KMS-11 (cell line): ENCODE results near the gene ANKRD33B.

Experiments
- H2AFZ ChIP-seq: fragments of 200-600 bp; sonication (generic); 2 replicates; pipeline ENCODE4 v1.6.1; 2016; ENCODE audit warnings: antibody characterized with exemption, mixed run types, low read depth
- H3K27ac ChIP-seq: fragments of 200-600 bp; sonication (generic); 2 replicates; pipeline ENCODE4 v1.6.1; 2016; ENCODE audit warnings: mild to moderate bottlenecking, mixed run types
- H3K27me3 ChIP-seq: fragments of 200-600 bp; sonication (generic); 2 replicates; pipeline ENCODE4 v1.6.1; 2017; ENCODE audit warnings: mild to moderate bottlenecking, low read depth, mixed run types, moderate library complexity; ENCODE audit not compliant: insufficient read depth
- H3K36me3 ChIP-seq: fragments of 200-600 bp; sonication (generic); 2 replicates; pipeline ENCODE4 v1.6.1; 2017; ENCODE audit warnings: mild to moderate bottlenecking, mixed run types; ENCODE audit not compliant: insufficient read depth
- H3K4me1 ChIP-seq: fragments of 200-600 bp; sonication (generic); 2 replicates; pipeline ENCODE4 v1.6.1; 2016; ENCODE audit warnings: mild to moderate bottlenecking, low read depth, mixed run types; ENCODE audit not compliant: poor library complexity, severe bottlenecking
- H3K4me2 ChIP-seq: fragments of 200-600 bp; sonication (generic); 2 replicates; pipeline ENCODE4 v1.7.0; 2016; ENCODE audit warnings: mild to moderate bottlenecking, mixed run types
- H3K4me3 ChIP-seq: fragments of 200-600 bp; sonication (generic); IDR thresholded peaks from 2 replicates; pipeline ENCODE4 v1.6.1; 2017; ENCODE audit warnings: low read depth, low read length, mixed read lengths; ENCODE audit not compliant: insufficient read depth
- H3K79me2 ChIP-seq: fragments of 200-600 bp; sonication (generic); 2 replicates; pipeline ENCODE4 v1.6.1; 2016; ENCODE audit warnings: low read depth, mixed run types; ENCODE audit not compliant: insufficient read depth
- H3K9ac ChIP-seq: fragments of 200-600 bp; sonication (generic); 2 replicates; pipeline ENCODE4 v1.6.1; 2016; ENCODE audit warnings: mild to moderate bottlenecking, mixed run types
- H4K20me1 ChIP-seq: fragments of 200-600 bp; sonication (generic); 2 replicates; pipeline ENCODE4 v1.6.1; 2016; ENCODE audit warnings: mild to moderate bottlenecking, mixed run types; ENCODE audit not compliant: insufficient read depth
- TF ChIP-seq, protein P1 (sequence below): fragments of 200-600 bp; sonication (generic); conservative IDR thresholded peaks from 2 replicates; pipeline ENCODE4 v1.6.1; 2017; ENCODE audit warnings: low read depth, mild to moderate bottlenecking, antibody characterized with exemption, low read length, moderate library complexity, mixed read lengths

The ANKRD33B gene

DNA sequence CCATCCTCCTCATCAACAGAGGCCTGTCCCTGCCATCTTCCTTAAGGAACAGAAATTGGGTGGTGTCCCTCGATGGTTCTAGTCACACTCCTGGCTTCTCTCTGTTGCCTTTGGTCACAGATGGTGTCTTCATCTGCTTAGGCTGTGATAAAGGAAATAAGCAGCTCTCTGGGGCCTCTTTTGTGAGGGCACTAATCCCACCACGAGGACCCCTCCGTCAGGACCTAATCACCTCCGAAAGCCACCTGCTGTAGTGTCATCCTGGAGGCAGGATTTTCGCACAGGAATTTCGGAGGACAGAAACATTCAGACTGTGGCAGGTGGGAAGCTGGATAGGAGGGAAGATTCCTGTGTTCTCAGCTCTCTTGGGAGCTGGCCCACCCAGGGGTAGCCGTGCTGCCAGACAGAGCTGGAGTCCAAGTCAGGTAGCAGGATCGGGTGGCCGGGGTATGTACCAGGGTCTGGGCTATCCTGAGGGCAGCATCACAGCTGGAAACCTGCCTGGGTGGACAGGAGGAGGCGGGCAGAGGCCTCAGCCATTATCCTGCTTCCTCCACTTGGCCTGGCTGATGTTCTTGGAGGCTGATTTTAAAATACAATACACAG is 59.5 kb downstream of the ANKRD33B start:
- Histone ChIP-seq H3K79me2 (no peaks in the 10 kb centered on the region), H3K27ac (no peak overlapping the region), H3K36me3 (no peaks in the 10 kb centered on the region), H3K27me3 (no peaks in the 10 kb centered on the region), H3K4me3 (no peak overlapping the region), H4K20me1 (no peaks in the 10 kb centered on the region), H3K9ac (no peak overlapping the region), H3K4me1 (peaks cover 19% of the 10 kb centered on the region), H3K4me2 (no peak overlapping the region), H2AFZ (no peak overlapping the region)
- TF ChIP-seq, protein P1, sequence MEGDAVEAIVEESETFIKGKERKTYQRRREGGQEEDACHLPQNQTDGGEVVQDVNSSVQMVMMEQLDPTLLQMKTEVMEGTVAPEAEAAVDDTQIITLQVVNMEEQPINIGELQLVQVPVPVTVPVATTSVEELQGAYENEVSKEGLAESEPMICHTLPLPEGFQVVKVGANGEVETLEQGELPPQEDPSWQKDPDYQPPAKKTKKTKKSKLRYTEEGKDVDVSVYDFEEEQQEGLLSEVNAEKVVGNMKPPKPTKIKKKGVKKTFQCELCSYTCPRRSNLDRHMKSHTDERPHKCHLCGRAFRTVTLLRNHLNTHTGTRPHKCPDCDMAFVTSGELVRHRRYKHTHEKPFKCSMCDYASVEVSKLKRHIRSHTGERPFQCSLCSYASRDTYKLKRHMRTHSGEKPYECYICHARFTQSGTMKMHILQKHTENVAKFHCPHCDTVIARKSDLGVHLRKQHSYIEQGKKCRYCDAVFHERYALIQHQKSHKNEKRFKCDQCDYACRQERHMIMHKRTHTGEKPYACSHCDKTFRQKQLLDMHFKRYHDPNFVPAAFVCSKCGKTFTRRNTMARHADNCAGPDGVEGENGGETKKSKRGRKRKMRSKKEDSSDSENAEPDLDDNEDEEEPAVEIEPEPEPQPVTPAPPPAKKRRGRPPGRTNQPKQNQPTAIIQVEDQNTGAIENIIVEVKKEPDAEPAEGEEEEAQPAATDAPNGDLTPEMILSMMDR: no peak

DNA sequence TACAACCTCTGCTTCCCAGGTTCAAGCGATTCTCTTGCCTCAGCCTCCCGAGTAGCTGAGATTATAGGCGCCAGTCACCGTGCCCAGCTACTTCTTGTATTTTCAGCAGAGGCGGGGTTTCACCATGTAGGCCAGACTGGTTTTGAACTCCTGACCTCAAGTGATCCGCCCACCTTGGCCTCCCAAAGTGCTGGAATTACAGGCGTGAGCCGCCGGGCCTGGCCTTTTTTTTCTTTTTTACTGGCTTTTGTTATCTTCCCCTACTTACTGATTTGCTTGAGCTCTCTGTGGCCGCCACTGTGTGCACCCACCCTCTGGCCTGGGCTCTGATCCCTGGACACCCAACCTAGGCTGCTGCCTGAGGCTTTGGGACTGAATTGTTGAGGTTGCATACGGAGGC is 60.3 kb downstream of the ANKRD33B start:
- Histone ChIP-seq H3K4me3 (no peak overlapping the region), H4K20me1 (no peaks in the 10 kb centered on the region), H3K4me2 (no peak overlapping the region), H3K4me1 (peaks cover 19% of the 10 kb centered on the region), H3K27ac (no peak overlapping the region), H2AFZ (no peak overlapping the region), H3K36me3 (no peaks in the 10 kb centered on the region), H3K79me2 (no peaks in the 10 kb centered on the region), H3K27me3 (no peaks in the 10 kb centered on the region), H3K9ac (no peak overlapping the region)
- TF ChIP-seq, protein P1: no peak

DNA sequence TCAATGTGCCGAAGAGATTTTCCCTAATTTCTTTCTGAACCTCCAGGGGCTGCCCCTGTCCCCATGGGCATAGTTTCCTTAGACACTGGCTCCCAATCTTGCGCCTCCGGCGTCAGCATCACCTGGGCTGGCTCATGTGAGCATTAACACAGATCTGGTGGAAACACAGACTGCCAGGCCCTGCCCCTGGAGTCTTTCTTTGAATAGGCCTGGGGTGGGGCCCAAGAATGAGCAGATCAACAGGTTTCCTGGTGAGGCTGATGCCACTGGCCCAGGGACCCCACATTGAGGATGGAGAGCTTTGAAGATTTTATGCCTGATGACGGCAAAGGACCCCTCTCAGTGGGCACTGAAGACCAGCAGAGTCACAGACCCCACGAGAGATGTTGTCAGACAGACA is 60.8 kb downstream of the ANKRD33B start:
- Histone ChIP-seq H3K4me1 (peaks cover 19% of the 10 kb centered on the region), H3K27me3 (no peaks in the 10 kb centered on the region), H3K36me3 (no peaks in the 10 kb centered on the region), H3K4me3 (no peak overlapping the region), H3K79me2 (no peaks in the 10 kb centered on the region), H4K20me1 (no peaks in the 10 kb centered on the region), H3K27ac (no peak overlapping the region), H3K9ac (no peak overlapping the region), H3K4me2 (no peak overlapping the region), H2AFZ (no peak overlapping the region)
- TF ChIP-seq, protein P1: no peak

DNA sequence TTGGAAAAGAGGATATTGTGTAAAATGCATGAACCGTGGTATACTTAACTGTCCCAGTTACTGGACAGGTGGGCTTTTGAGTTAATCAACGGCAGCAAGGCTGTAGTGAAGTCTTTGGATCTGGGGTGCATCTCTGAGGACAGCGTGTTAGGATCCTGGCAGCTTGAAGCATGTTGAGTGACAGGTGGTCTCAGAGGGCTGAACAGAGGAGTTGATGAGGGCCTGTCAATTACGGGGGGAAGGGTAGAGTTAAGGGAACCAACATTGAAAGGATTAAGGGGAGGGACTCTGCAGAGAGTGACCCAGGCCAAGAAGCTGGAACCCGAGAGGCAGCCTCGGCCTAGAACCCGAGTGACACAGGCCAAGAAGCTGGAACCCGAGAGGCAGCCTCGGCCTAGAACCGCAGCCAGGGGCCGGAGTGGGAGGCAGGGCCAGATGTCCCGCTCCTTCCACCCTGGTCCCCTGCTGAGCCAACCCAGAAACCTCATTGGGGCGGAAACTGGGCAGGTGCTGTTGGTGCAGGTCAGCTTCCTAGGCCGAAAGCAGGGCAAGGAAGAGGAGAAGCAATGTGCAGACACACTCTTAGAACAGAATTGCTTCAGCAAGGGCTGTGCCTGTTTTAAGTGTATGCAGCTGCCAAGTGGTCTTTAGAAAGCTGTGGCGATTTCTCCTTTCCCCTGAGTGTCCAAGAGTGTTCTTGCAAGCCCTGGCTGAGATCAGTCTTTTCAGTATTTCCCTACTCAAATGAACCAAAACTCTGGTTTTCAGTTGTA is 62.0 kb downstream of the ANKRD33B start:
- Histone ChIP-seq H3K79me2 (no peaks in the 10 kb centered on the region), H3K9ac (no peak overlapping the region), H3K36me3 (no peaks in the 10 kb centered on the region), H2AFZ (no peak overlapping the region), H3K4me3 (no peak overlapping the region), H3K4me1 (peaks cover 11% of the 10 kb centered on the region), H3K4me2 (no peak overlapping the region), H3K27me3 (no peaks in the 10 kb centered on the region), H4K20me1 (no peaks in the 10 kb centered on the region), H3K27ac (no peak overlapping the region)
- TF ChIP-seq, protein P1: no peak
